NCI-H82 treated with DMSO at 0.1 percent for 48 hours (cell line): ENCODE measurements around the gene WDR1.

Experiments
- DNase-seq: peaks from one replicate; lab custom pipeline; 2025; ENCODE audit not compliant: unreplicated experiment; lab: John Stamatoyannopoulos, UW

WDR1 gene

GRCh38 chr4:10115271-10115796 lies 1.3 kb downstream of the WDR1 start:
- DNase-seq, result no peak

DNA sequence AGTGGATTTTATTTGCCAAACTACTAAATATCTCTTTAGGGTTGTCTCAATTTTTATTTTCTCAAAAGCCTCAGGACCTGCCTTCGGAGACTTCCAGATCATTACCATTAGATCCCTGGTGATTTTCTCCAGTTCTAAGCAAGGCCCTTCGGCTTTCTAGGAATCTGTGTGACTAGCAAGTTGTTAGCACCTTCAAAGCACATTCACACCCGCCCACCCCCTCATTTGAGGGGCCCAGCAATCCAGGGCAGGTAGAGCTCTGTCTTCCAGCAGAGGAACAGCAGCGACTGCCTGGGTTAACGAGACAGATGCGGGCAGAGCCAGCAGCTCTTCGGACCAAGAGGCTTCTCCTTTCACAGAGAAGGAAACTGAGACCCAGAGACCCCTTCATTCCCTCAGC lies 2.0 kb downstream of the WDR1 start:
- no peak for DNase-seq

DNA sequence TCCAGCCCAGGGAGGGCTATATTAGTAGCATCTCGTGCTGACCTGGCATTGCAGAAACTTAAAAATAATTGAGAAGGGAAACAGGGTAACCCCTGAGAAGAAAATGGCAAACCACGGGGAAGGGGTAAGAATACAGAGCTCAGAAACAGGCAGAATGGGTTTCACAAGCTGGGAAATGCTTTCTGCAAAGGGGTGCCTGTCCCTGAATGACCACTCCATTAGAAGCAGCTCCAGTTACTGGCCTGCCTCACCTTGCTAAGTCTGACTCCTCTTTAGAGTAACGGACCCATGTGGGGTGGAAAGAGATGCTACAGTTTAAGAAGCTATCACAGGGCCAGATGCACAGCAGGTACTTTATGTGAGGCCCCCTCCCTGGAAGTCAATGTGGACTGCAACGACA lies 2.5 kb downstream of the WDR1 start:
- DNase-seq, result no peak

GRCh38 chr4:10113362-10114047 lies 3.1 kb downstream of the WDR1 start:
- no peak for DNase-seq

- DNase-seq, result no peak
Observed at GRCh38 chr4:10112658-10113284, 3.8 kb downstream of the WDR1 start.

GRCh38 chr4:10111067-10111801 lies 5.4 kb downstream of the WDR1 start:
- no peak for DNase-seq

GRCh38 chr4:10109995-10110670 lies 6.5 kb downstream of the WDR1 start:
- DNase-seq, result no peak

GRCh38 chr4:10108818-10109783 lies 7.5 kb downstream of the WDR1 start:
- DNase-seq, result no peak

- no peak for DNase-seq
Observed at GRCh38 chr4:10108391-10108790, 8.2 kb downstream of the WDR1 start.

GRCh38 chr4:10107111-10108091 lies 9.2 kb downstream of the WDR1 start:
- no peak for DNase-seq

DNA sequence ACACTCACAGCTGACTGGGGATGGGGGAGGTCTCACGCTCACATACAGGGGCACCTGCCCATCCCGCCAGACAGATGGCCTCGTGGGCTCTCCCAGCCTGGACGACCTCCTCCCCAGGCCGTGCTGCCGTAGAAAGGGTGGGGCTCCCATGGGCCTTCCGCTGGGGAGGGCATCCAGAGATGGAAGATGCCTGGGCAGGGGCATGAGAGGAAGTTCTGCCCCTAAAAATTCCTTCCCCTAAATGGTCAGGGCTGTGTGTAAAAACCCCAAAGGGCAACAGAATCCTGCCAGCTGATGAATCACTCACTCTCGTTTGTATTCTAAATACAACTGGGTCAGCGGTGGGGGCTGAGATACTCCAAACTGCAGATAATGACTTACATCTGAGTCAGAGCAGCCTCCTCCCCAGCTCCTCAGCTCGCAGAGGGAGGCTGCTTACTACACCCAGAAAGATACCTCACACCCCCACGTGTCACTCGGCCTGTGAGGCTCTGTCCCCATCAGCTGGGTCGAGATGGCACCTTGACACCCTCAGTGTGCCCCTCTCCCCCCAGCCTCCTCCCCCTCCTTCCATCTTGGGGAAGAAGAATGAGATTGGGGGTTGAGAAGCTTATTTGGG lies 10.1 kb downstream of the WDR1 start:
- no peak for DNase-seq

GRCh38 chr4:10105920-10106319 lies 10.7 kb downstream of the WDR1 start:
- no peak for DNase-seq

DNA sequence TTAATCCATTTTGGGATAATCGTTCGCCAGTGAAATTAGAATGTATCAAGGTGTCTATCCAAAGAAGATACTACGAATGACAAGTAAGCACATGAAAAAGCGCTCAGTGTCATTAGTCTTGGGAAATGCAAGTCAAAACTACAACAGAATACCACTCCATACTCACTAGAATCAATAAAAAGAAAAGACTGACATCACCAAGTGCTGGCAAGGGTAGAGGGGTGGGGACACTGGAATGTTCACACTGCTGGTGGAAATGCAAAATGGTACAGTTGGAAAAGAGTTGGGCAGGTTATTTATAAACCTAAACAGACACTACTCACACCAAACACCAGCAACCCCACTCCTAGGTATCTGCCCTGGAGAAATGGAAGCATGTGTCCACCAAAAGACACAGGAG lies 11.2 kb downstream of the WDR1 start:
- no peak for DNase-seq

- no peak for DNase-seq
Observed at GRCh38 chr4:10104991-10105276, 11.7 kb downstream of the WDR1 start.

DNA sequence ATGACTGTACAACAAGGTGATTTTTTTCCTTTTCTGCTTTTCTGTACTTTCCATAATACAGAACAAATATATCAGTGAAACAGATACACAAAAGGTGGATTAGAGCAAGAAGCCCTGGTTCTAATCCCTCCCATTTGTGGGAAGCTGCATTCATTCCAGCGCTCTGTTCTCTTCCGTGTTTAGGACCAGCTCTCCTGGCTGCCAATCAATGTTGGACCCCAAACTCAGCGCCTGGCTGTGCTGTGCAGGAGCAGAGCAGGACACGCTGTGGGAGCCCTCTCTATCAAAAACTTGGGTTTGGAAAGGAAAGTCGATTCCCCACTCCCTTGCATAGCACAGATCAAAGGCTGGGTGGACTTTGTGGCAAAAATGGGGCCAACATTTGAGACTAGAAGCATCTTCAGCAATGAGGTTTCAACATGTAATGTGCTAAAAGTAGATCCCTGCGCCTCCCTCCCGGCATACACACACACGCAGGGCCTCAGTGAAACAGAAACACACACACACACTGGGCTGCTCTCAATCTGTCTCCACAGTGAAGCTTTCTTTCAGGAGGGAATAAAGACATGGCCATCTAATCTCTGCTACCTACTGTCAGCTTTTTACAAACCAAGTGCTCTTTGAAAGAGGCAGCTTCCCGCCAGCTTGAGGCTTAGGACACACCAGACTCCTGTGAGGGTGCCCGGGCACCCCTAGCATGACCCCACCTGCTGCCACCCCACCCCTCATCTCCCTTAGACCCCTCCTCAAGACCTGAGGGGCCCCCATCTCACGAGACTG lies 12.2 kb downstream of the WDR1 start:
- no peak for DNase-seq

- DNase-seq, result no peak
Observed at GRCh38 chr4:10102474-10103332, 13.9 kb downstream of the WDR1 start.
